ENCODE data around the gene EXOG.
"Not testable (repeated sequence)": the region's sequence is repeated elsewhere in the genome, so short reads cannot be mapped to it uniquely, and the experiment has no call there.

Gene EXOG

GRCh38 chr3:38564631-38565338 lies 68.6 kb downstream of the EXOG start:
- DNase-seq (ENCODE audit: low read depth, low spot score), result no peak
- CTCF ChIA-PET, result no interaction called here
- TF ChIP-seq CTCF (IDR thresholded peaks at IDR 0.05; ENCODE audit: insufficient read depth, low read length, missing control alignments), result no peak
- H3K4me3 ChIP-seq (ENCODE audit: low read depth, low read length), result no peak overlapping the region
- POLR2A ChIA-PET, result no interaction called here

GRCh38 chr3:38565339-38566214 lies 69.4 kb downstream of the EXOG start:
- H3K4me3 ChIP-seq (ENCODE audit: low read depth, low read length), result no peak overlapping the region
- ChIA-PET POLR2A (no interaction called here), CTCF (no interaction called here)
- DNase-seq (ENCODE audit: low read depth, low spot score), result no peak
- no peak for TF ChIP-seq CTCF (IDR thresholded peaks at IDR 0.05; ENCODE audit: insufficient read depth, low read length, missing control alignments)

- no peak for TF ChIP-seq CTCF (IDR thresholded peaks at IDR 0.05; ENCODE audit: insufficient read depth, low read length, missing control alignments)
- no peak overlapping the region for H3K4me3 ChIP-seq (ENCODE audit: low read depth, low read length)
- DNase-seq (ENCODE audit: low read depth, low spot score), result no peak
- CTCF ChIA-PET, result no interaction called here
- POLR2A ChIA-PET, result no interaction called here
Observed at GRCh38 chr3:38566215-38566528, 70.0 kb downstream of the EXOG start.

- CTCF ChIA-PET; H3K4me3 ChIP-seq (ENCODE audit: low read depth, low read length); DNase-seq (ENCODE audit: low read depth, low spot score); POLR2A ChIA-PET: not testable (repeated sequence)
Observed at GRCh38 chr3:38566794-38567193, 70.7 kb downstream of the EXOG start.

- ChIA-PET CTCF (no interaction called here), POLR2A (no interaction called here)
- no peak overlapping the region for H3K4me3 ChIP-seq (ENCODE audit: low read depth, low read length)
- no peak for DNase-seq (ENCODE audit: low read depth, low spot score)
- TF ChIP-seq CTCF (IDR thresholded peaks at IDR 0.05; ENCODE audit: insufficient read depth, low read length, missing control alignments), result no peak
Observed at GRCh38 chr3:38567498-38567897, 71.4 kb downstream of the EXOG start.

- DNase-seq (ENCODE audit: low read depth, low spot score), result no peak
- POLR2A ChIA-PET, result no interaction called here
- CTCF ChIA-PET, result no interaction called here
- TF ChIP-seq CTCF (IDR thresholded peaks at IDR 0.05; ENCODE audit: insufficient read depth, low read length, missing control alignments), result no peak
- H3K4me3 ChIP-seq (ENCODE audit: low read depth, low read length), result no peak overlapping the region
Observed at GRCh38 chr3:38573111-38573510, 77.0 kb downstream of the EXOG start.

GRCh38 chr3:38573556-38573955 lies 77.4 kb downstream of the EXOG start:
- POLR2A ChIA-PET, result no interaction called here
- no peak overlapping the region for H3K4me3 ChIP-seq (ENCODE audit: low read depth, low read length)
- no peak for TF ChIP-seq CTCF (IDR thresholded peaks at IDR 0.05; ENCODE audit: insufficient read depth, low read length, missing control alignments)
- no peak for DNase-seq (ENCODE audit: low read depth, low spot score)
- CTCF ChIA-PET, result no interaction called here
